Raji (cell line): ENCODE data around the gene PEBP1.

ENCODE experiments used
- POLR2A ChIP-seq: IDR thresholded peaks from 2 replicates; pipeline ENCODE4 v1.6.1; 2011; ENCODE audit warnings: low read depth, low read length, control low read depth; ENCODE audit not compliant: insufficient read depth

PEBP1 gene

GRCh38 chr12:118135788-118136558 lies at the start of gene PEBP1:
TSS of gene PEBP1 (plus strand) at chr12:118136124. CDS start at chr12:118136210, 86 bp downstream.
- TF ChIP-seq POLR2A, result peak; percentile 95

- no peak for TF ChIP-seq POLR2A
These were observed 46.1 kb upstream of the PEBP1 start for GRCh38 chr12:118089782-118090181.

- no peak for TF ChIP-seq POLR2A
These were observed 41.9 kb upstream of the PEBP1 start for GRCh38 chr12:118094039-118094438.

GRCh38 chr12:118098401-118098800 lies 37.5 kb upstream of the PEBP1 start:
- TF ChIP-seq POLR2A, result no peak

GRCh38 chr12:118098911-118099671 lies 36.8 kb upstream of the PEBP1 start:
- TF ChIP-seq POLR2A, result no peak

GRCh38 chr12:118101051-118101450 lies 34.9 kb upstream of the PEBP1 start:
- no peak for TF ChIP-seq POLR2A

GRCh38 chr12:118102070-118102469 lies 33.9 kb upstream of the PEBP1 start:
- TF ChIP-seq POLR2A, result no peak

- no peak for TF ChIP-seq POLR2A
These were observed 33.3 kb upstream of the PEBP1 start for GRCh38 chr12:118102609-118103008.

- no peak for TF ChIP-seq POLR2A
These were observed 32.7 kb upstream of the PEBP1 start for GRCh38 chr12:118103201-118103600.

- TF ChIP-seq POLR2A, result no peak
These were observed 32.1 kb upstream of the PEBP1 start, which contains the start of gene VSIG10 for GRCh38 chr12:118103601-118104382. TSS of gene VSIG10 (minus strand) at chr12:118104011. CDS start at chr12:118103671, 340 bp downstream.

- no peak for TF ChIP-seq POLR2A
These were observed 28.9 kb upstream of the PEBP1 start for GRCh38 chr12:118107011-118107410.

- no peak for TF ChIP-seq POLR2A
These were observed 28.2 kb upstream of the PEBP1 start for GRCh38 chr12:118107694-118108093.

GRCh38 chr12:118109088-118109487 lies 26.8 kb upstream of the PEBP1 start:
- TF ChIP-seq POLR2A, result no peak

GRCh38 chr12:118119449-118119879 lies 16.5 kb upstream of the PEBP1 start:
- TF ChIP-seq POLR2A, result no peak

- no peak for TF ChIP-seq POLR2A
These were observed 15.2 kb upstream of the PEBP1 start for GRCh38 chr12:118120579-118121363.

- no peak for TF ChIP-seq POLR2A
These were observed 13.7 kb upstream of the PEBP1 start for GRCh38 chr12:118122264-118122663.
